GM18520 (cell line): Measurements from ENCODE around the gene MIB2.

Experiments used
- ATAC-seq: cut with Tn5 transposase; IDR thresholded peaks from one replicate; pipeline ENCODE4 v1.9.1; 2021; ENCODE audit not compliant: unreplicated experiment

The MIB2 gene

DNA sequence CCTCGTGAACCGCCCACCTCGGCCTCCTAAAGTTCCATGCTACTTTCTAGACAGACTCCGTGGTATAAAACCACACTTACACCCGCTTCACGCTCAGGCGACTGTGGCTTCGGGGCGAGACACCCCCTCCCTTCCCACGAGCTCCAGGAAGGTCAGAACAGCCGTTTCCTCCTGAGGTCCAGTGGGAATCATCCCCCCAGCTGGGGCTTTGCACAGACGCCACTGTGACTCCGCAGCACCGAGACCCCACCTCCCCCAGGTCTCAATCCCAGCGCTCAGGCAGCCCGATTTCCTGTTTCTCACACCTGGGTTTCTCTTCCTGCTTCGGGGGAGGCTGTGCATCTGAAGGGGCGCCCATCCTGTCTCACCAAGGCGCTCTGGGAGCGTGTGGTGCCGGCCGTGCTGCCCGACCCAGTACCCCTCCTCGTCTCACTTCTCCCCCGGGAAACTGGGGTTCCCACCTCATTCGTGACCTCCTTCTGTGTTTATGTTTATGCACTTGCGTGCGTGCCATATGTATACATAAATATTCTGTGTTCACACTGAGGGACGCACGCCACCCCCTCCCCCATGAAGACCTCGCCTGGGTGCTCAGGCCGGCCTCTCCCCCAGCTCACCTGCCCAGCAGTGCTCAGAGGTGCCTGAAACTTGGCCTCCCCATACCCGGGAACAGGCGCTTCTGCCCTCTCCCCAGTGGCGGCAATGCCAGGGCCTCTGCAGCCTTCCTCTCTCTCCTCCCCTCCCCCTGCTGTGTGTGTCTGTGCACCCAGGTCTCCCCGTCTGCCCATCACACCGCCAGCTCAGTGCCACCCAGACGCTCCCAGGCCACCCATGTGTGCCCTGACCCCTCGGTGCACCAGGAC lies 62.6 kb downstream of the MIB2 start:
- peak; percentile 34 for ATAC-seq

DNA sequence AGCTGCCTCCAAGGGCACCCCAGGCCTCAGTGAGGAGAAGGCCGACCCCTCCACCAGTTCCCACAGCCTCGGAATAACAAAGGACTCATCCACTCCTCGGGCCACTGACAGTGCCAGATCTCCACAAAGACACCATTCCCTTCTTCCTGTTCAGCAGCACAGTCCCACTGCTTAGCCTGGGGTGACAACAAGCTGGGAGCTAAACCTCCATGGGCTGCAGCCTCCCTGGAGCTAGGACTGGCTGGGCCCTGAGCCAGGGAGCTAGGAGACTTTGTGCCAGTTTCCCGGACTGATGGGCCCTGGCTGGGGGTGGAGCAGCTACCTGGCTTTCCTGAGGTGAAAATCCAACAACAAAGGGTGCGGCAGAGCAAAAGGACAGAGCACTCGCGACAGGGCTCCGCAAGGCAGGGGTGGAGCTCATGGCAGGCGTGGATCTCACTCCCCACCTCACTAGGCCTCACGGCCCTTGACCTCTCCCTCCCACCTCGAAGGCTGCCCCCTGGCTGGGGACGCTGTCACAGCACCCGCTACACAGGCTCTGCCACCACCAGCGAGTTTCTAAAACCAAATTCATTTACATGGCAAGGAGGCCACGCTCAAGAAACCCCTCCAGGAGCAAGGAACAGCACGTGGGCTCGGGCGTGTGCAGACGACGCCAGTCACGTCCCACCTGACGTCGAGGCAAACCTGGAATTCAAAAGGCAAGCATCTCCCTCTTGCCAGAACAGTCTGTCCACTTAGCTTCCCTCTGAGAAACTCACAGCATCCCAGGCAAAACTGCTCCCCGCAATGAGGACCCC lies 63.5 kb downstream of the MIB2 start:
- ATAC-seq = no peak
